Progenitor cell of endocrine pancreas (in vitro differentiated cells): ENCODE measurements around the gene TRIM28. TPM values are rescaled to one million over a fixed set of nuclear protein-coding genes. Genes with fewer than 3 reads are reported as not detected.
A peak's percentile ranks its signal among the peaks of the same experiment; 100 is the strongest.

Experiments
- DNase-seq: peaks from one replicate; pipeline ENCODE4 v3.0.0; 2021; ENCODE audit warnings: low spot score; ENCODE audit not compliant: unreplicated experiment
- H3K27ac Mint-ChIP-seq: 2 replicates; pipeline ENCODE4 v1.8.0; 2021; ENCODE audit warnings: mild to moderate bottlenecking, moderate library complexity, mixed read lengths
- H3K27me3 Mint-ChIP-seq: 2 replicates; pipeline ENCODE4 v1.8.0; 2021; ENCODE audit warnings: mixed read lengths
- H3K36me3 Mint-ChIP-seq: 2 replicates; pipeline ENCODE4 v1.8.0; 2022; ENCODE audit warnings: mixed read lengths; ENCODE audit not compliant: insufficient read depth
- H3K4me1 Mint-ChIP-seq: 2 replicates; pipeline ENCODE4 v1.8.0; 2021; ENCODE audit warnings: low read depth, mixed read lengths
- H3K4me3 Mint-ChIP-seq: 2 replicates; pipeline ENCODE4 v1.8.0; 2021; ENCODE audit warnings: low read depth, mild to moderate bottlenecking, moderate library complexity, mixed read lengths
- H3K9me3 Mint-ChIP-seq: 2 replicates; pipeline ENCODE4 v1.8.0; 2021; ENCODE audit warnings: low read depth, mixed read lengths
- total RNA-seq: library from RNA; stranded (reverse); gene quantifications from 2 replicates; pipeline ENCODE4 v1.2.1, GENCODE V29; 2021
- TF ChIP-seq, protein P1 (sequence below): fragments of 200-600 bp; sonication (generic); IDR thresholded peaks from one replicate; pipeline ENCODE4 v1.5.0; 2021; ENCODE audit warnings: antibody characterized with exemption, mild to moderate bottlenecking; ENCODE audit not compliant: unreplicated experiment

The TRIM28 gene
- total RNA-seq, 1 donor from 2014 or later, result 699 TPM

DNA sequence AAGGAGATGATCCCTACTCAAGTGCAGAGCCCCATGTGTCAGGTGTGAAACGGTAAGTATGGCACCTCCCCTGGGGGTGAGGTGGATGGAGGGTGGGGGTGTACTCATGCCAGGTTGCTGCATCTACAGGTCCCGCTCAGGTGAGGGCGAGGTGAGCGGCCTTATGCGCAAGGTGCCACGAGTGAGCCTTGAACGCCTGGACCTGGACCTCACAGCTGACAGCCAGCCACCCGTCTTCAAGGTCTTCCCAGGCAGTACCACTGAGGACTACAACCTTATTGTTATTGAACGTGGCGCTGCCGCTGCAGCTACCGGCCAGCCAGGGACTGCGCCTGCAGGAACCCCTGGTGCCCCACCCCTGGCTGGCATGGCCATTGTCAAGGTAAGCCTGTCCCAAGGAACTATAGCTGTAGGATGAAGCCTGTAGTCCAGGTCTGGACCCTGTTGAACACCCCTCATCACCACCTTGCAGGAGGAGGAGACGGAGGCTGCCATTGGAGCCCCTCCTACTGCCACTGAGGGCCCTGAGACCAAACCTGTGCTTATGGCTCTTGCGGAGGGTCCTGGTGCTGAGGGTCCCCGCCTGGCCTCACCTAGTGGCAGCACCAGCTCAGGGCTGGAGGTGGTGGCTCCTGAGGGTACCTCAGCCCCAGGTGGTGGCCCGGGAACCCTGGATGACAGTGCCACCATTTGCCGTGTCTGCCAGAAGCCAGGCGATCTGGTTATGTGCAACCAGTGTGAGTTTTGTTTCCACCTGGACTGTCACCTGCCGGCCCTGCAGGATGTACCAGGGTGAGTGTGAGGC, 5.2 kb downstream of the TRIM28 start:
- Mint-ChIP-seq H3K4me1 (peaks cover 21% of the 10 kb centered on the region), H3K27ac (no peak overlapping the region), H3K36me3 (peaks cover 26% of the 10 kb centered on the region), H3K27me3 (no peaks in the 10 kb centered on the region), H3K4me3 (no peak overlapping the region), H3K9me3 (no peaks in the 10 kb centered on the region)
- DNase-seq, result no peak
- TF ChIP-seq, protein P1, sequence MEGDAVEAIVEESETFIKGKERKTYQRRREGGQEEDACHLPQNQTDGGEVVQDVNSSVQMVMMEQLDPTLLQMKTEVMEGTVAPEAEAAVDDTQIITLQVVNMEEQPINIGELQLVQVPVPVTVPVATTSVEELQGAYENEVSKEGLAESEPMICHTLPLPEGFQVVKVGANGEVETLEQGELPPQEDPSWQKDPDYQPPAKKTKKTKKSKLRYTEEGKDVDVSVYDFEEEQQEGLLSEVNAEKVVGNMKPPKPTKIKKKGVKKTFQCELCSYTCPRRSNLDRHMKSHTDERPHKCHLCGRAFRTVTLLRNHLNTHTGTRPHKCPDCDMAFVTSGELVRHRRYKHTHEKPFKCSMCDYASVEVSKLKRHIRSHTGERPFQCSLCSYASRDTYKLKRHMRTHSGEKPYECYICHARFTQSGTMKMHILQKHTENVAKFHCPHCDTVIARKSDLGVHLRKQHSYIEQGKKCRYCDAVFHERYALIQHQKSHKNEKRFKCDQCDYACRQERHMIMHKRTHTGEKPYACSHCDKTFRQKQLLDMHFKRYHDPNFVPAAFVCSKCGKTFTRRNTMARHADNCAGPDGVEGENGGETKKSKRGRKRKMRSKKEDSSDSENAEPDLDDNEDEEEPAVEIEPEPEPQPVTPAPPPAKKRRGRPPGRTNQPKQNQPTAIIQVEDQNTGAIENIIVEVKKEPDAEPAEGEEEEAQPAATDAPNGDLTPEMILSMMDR, result no peak

DNA sequence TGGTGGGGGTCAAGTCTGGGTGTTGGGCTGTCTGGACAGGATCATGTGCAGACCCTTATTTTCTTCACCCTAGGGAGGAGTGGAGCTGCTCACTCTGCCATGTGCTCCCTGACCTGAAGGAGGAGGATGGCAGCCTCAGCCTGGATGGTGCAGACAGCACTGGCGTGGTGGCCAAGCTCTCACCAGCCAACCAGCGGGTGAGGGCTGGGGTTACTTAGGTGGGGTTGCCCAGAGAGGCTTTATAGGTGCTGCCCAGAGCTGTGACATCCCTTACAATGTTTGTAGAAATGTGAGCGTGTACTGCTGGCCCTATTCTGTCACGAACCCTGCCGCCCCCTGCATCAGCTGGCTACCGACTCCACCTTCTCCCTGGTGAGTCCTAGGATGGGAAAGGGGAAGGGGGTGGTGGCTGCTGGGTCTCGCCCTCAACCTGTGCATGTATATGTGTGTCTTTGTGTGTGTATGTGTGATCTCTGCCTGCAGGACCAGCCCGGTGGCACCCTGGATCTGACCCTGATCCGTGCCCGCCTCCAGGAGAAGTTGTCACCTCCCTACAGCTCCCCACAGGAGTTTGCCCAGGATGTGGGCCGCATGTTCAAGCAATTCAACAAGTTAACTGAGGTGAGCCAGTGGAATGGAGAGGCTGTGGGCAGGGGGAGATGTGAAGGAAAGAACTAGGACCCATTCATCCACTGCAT, 5.9 kb downstream of the TRIM28 start:
- TF ChIP-seq, protein P1, result no peak
- Mint-ChIP-seq H3K36me3 (peaks cover 26% of the 10 kb centered on the region), H3K4me3 (no peak overlapping the region), H3K27ac (peak overlapping the region; percentile 82), H3K4me1 (peaks cover 27% of the 10 kb centered on the region), H3K27me3 (no peaks in the 10 kb centered on the region), H3K9me3 (no peaks in the 10 kb centered on the region)
- DNase-seq, result no peak

- peak overlapping the region; percentile 82 for H3K27ac Mint-ChIP-seq
Measured at GRCh38 chr19:58550362-58551122, 6.7 kb downstream of the TRIM28 start.

DNA sequence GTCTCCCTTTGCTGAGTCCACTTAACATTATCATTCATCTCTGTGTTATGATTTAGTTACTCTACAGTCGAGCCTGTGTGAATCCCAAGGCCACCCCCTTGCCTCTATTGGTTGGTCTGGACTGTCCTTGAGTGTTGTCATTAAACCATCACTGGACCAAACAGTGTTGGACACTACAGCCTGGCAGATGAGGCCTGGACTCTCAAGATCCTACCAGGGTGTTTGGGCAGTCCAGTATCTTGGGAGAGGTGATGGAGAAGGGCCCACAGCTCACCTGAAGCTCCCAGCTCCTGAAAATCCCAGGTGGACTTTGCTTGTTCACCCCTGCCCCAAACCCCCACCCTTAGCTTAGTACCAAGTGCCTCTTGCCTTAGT, 7.2 kb downstream of the TRIM28 start:
- Mint-ChIP-seq H3K27me3 (no peaks in the 10 kb centered on the region), H3K36me3 (peaks cover 22% of the 10 kb centered on the region), H3K4me3 (no peak overlapping the region), H3K9me3 (no peaks in the 10 kb centered on the region), H3K4me1 (peaks cover 25% of the 10 kb centered on the region), H3K27ac (no peak overlapping the region)
- TF ChIP-seq, protein P1, result no peak
- DNase-seq, result no peak

More at GRCh38 chr19:58550362-58551122, 6.7 kb downstream of the TRIM28 start:
- Mint-ChIP-seq H3K27me3 (no peaks in the 10 kb centered on the region), H3K4me1 (peaks cover 29% of the 10 kb centered on the region), H3K9me3 (no peaks in the 10 kb centered on the region), H3K36me3 (peaks cover 26% of the 10 kb centered on the region), H3K4me3 (no peak overlapping the region)
- no peak for DNase-seq
- TF ChIP-seq, protein P1, result no peak
